IPS-NIHi11 (cell line): ENCODE data around the gene NAXD.
"Not testable (repeated sequence)": the region's sequence is repeated elsewhere in the genome, so short reads cannot be mapped to it uniquely, and the experiment has no call there.

Source experiments
- DNase-seq: peaks from one replicate; pipeline ENCODE4 v3.0.0; 2012; ENCODE audit warnings: mixed read lengths, low spot score

NAXD gene

DNA sequence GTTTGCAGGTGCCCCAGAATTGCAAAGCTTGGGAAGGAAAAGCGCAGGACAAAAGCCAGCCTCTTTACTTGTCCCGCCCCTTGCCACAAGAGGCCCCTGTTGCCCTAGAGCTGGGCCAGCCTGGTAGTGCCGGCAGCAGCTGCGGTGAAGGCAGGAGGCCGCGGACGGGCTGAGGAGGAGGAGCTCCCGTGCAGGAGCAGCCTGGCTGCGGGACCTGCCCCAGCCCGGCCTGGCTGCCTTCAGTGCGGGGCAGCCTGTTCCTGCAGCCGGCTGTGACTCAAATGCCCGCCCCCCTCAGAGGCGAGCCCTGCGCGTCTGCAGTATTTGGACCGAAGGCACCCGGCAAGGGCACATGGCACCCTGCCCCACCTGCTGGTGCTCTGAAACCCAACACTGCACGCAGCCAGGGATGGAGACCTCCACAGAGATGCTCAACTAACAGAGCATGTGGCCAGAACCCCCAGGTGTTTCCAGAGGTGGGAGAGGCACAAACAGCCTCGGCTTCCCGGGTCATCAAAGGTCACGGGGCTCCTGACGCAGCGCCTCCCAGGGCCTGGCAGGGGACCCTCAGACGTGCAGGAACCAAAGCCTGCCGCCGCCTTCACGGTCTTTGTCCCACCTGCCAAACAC lies 29.7 kb downstream of the NAXD start:
- DNase-seq = peak; percentile 91

DNA sequence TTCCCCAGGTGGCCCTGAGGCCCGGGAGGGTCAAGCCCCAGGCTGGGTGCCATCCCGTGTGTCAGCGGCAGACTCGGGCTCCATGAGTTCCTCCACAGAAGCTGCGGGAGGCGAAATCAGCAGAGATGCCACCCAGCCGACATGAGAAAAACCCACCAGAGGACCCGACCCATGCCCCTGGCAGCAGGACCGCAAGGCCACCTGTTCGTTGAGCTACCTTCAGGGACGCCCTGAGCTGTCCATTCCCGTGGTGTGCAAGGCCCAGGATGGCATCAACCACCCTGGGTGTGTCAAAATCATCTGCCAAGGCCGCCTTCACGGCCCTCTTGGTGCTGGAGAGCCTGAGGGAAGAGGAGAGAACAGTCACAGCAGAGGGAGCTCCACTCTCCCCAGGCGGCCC lies 30.4 kb downstream of the NAXD start:
- DNase-seq = no peak

DNA sequence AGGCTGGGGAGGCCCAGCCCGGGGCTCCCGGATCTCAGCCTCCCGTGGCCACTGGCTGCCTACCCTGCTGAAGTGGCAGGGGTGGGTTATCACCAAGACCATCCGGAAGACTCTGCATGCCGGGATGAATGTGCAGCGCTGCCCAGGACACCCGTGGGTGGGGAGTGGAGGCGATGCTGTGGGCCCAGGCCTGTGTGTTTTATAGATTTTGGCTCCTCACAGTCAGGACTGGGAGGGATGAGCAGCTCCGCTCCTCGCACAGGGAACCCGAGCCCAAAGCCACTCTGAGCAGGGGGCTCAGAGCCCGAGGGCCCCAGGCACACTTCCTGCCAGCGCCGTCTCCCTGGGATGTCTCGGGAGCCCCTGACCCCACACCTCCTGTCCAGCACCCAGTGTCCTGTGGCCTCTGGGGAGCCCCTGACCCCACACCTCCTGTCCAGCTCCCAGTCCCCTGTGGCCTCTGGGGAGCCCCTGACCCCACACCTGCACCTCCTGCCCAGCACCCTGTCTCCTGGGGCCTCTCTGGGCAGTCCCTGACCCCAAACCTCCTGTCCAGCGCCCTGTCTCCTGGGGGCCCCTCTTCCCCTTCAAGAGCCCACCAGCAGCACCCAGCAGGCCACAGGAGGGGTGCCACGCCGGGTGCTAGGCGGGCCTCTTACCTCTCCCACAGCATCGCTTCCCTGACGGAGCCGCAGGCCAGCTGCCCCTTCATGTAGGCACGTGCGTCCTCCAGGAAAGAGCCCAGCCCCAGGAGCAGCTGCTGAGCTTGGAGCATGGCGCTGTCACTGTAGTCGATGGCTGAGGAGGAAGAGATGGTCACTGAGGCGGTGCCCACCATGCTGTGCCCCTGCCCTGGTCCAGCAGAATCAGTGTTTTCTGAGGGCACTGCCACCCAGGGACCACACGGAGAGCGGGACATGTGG lies 31.4 kb downstream of the NAXD start:
- DNase-seq = no peak

DNA sequence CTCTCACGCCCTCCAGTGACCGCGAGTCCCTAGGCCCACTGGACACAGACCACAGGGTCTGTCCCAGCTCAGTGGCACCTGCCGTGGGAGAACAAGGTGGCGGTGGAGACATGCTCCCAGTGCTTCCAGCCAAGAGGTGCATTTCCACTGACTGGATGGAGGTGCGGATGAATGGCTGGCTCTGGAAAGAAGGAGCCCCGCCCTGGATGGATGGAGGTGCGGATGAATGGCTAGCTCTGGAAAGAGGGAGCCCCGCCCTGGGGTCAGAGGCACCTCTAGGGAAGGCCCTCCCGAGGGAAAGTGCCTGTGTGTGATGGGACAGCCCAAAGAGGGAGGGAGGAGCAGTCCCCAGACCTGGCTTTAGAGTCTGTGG lies 32.0 kb downstream of the NAXD start:
- DNase-seq = no peak

DNA sequence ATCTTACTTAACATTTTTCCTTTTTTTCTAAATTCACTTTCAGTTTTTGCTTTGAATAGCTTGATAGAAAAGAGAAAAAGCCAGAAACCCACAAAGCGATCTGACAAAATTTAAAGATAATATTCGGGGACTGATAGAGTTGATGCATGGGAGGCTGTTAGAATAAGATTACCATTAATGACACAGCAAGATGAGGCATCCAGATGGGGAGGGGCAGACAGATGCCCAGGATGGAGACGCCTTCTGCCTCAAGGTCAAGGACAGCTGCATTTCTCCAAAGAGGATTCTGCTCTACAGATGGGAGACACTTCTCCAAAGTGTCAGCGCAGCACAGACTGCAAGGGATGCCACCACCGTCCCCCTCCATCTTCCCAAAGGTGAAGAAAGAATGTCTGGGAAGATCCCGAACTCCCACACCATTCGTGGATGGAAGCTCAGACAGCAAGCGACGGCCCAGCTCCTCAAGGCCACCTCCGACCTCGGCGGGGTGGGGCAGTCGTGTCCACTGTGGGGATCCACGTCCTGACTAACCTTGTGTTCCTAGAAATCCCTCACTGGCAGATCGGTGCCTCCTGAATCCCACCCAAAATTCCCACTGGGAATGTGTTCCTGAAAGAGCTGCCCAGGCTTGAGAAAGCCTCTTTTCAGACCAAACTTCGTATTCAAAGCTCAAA lies 32.9 kb downstream of the NAXD start:
- DNase-seq = no peak

DNA sequence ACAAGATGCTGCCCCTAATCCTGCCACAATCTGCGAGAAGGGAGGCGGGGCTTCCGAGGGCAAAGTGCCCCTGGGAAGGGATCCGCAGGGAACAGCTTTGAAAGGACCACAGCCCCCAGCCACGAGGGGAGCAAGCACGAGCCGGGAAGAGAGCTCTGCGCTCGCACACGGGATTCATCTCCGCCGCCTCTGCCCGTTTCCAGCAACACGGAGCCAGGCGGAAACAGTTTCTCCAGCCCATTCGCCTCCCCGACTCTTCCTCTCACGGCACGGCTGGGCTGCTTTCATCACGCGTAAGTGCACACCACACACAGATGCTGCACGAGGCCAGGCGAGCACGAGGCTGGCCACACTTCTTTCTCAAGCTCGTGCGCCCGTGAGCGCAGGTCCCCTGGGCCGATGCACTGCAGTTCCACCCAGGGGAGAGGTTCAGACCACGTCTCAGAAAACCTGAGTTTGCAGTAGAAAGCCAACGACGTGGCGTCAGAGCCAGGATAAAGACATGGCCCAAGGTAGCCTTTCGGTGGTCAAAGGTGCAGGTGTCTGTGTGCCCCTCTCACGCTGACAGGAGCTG lies 33.6 kb downstream of the NAXD start:
- no peak for DNase-seq

DNA sequence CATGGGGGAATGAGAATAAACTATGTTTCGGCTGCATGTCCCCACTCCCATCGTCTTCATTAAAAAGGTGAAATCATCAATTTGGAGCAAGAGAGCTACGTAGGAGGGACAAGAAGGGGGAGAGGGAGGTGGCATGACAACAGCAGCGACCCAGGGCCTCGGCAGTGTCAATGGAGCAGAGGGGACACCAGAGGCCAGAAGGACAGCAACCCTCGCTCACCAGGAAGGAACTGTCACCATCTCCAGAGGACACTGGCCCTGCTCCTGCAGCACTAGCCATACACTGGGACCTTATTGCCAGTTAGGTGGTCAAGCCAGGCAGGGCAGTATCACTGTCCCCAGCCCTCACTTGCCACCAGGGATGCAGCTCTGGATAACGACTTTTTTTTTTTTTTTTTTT lies 34.2 kb downstream of the NAXD start:
- DNase-seq = no peak

DNA sequence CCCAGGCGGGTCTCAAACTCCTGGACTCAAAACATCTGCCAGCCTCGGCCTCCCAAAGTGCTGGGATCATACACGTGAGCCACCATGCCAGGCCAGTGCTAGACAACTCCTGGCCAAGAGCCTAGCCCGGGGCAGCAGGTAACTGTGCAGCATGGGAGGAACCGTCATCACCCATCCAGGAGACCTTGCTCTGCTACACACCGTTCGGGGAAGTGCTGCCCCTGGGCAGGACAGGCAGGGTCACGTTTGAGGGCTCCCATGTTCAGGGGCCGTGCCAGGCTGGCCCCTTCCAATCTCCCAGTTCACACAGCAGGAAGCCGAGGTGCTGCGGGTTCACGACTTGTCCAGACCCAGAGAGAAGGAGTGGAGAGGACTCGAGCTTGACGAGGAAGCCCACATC lies 35.1 kb downstream of the NAXD start:
- no peak for DNase-seq

DNA sequence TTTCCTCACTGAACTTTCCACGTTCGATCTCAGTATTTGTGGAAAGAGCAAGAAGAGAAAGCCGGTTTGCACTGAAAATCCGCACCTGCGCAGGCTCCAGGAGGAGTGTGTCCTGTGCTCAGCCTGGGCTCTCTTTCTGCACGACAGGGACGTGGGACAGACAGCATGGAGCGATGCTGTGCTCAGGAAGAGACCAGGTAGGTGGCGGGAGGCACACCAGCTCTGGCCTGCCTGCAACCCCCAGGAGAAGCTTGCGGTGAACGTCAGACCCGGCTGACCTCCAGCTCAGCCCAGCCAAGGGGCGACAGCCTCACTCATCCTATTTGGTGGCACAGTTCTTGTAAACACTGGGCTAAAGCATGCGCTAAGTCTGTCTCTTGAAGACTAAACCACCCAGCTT lies 35.9 kb downstream of the NAXD start:
- DNase-seq = no peak

DNA sequence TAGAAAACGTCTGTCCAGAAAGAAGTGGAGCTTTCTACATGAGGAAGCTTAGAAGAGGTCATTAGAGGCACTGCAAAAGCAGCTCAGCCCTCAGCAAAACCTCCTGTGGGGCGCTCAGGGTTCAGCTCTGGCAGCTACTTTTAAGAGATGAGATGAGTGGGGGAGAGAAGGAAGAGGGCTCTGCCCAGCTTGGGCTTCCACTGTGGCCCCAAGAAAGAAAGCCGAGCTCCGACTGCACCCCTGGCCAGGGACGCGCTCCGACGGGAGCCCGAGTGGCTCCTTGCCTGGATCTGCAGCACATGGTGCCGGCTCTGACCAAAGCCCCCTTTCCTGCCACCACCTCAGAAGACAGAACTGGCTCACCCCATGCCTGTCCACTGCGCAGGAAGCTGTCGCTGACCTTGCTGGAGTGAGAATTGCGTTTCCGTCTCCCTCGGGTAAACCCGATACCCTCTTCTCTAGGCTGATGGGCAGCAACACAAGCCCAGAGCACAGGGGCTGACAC lies 36.4 kb downstream of the NAXD start:
- no peak for DNase-seq

DNA sequence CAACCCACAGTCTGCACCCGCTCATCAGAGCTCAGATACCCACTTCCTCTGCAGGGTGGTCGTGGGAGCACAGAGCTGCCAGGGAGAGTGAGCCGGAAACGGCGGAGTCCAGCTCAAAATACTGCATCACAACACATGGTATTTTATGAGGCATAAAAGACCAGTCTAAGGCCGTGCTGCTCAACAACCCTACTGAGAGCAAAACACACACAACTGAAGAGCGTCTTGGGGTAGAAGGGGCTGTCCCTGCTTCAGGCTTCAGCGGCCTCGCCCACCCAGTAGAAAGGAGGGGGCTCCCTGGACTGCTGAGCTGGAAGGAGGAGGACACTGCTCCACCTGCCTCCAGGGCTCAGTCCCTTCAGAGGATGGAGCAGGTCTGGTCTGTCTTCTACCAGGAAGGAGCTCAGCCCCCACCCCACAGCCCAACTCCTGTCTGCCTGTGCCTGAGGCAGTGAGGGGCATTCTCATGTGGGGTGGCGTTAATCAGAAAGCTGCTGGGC lies 36.9 kb downstream of the NAXD start:
- no peak for DNase-seq

DNA sequence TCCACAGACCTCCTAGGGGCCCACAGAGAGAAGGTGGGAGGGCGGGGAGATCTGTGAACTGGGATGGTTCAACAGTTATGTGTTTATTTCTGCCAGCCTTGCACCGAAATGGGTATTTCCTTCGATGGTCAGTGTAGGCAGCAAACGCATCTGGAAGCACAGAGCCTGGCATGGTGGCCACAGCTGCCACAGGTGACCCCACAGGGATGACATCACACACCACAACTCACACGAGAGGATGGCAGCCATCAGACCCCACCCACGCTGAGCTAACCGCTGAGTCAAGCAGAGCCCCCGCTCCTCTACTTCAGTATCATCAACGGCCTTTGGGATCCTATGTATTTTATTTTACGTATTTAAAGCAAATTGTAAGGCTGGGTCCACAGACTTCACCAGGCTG lies 37.4 kb downstream of the NAXD start:
- no peak for DNase-seq

DNA sequence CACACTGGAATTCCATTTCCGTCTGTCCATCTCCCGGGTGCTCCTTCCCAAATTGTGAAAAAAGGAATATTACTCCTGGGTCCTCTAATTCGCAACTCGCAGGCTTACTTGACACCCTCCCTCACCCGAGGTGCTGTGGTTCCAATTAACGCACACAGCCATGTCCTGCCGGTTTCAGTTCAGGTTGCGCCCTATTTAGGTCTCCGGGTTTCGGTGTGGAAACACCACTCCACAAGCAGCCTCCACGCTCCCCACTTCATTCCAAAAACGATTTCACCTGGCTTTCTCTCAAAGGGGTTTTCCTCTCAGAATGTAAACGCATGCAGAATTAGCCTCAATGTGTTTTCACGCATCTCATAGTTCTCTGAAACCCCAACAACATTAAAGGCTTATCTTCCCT lies 37.9 kb downstream of the NAXD start:
- no peak for DNase-seq

DNA sequence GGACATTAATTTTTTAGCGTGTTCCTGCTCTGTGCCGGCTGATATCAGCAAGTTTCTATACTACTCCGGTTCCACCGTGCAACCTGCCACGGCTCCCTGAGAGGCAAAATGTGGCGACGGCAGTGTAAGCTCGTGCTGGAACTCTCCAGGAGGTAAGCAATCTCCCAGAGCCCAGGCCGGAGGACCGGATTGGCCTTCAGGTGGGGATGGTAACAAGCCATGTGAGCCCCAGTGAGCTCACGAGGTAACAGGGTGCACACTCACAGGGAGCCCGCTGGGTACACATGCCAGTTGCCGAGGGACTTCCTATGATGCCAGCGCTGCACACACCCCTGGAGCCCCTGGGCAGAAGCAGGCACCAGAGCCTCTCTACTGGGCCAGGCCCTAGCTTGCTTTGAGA lies 38.5 kb downstream of the NAXD start:
- no peak for DNase-seq

DNA sequence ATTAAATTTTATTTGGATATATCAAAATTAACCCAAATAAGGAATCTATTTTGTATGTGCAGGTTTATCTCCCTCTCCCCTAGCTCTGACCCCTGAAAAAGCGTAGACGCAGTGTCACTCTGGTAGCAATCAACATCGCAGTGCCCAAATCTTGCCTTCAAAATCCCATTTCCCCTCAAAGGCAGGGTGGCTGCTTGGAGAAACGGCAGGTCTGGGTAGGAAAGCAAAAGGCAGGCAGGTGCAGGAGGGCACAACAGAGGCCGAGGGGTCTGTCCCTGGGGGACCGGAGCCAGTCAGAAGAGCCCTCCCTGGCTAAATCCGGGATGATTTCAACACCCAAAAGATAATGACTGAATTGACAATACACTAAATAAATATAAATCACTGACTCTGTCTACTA lies 41.9 kb downstream of the NAXD start:
- no peak for DNase-seq

DNA sequence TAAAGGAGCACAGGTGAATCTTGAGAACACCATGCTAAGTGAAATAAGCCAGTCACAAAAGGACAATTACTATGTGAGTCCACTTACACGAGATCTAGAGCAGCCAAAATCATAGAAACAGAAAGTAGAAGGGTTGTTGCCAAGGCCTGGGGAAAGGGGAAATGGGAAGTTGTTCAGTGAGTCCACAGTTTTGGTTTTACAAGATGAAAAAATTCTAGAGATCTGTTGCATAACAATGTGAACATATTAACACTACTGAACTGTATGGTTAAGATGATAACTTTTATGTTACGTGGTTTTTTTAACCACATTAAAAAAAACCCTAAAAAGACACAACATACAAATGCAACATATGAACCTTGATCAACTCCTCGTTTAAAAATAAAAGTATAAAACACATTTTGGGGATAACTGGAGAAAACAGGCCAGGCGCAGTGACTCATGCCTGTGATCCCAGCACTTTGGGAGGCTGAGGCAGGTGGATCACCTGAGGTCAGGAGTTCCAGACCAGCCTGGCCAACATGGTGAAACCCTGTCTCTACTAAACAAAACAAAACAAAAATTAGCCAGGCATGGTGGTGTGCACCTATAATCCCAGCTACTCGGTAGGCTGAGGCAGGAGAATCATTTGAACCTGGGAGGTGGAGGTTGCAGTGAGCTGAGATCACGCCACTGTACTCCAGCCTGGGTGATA lies 43.0 kb downstream of the NAXD start:
- DNase-seq = not testable (repeated sequence)

DNA sequence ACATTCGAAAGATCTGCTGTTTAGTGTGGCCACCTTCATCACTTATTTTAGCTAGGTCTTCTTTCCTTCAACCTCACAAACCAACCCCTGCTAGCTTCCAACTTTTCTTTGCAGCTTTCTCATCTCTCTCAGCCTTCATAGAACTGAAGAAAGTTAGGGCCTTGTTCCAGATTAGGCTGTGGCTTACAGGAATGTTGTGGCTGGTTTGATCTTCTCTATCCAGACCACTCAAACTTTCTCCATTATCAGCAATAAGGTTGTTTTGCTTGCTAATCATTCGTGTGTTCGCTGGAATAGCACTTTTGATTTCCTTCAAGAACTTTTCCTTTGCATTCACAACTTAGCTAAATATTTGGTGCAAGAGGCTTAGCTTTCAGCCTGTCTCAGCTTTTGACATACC lies 45.9 kb downstream of the NAXD start:
- DNase-seq = no peak

DNA sequence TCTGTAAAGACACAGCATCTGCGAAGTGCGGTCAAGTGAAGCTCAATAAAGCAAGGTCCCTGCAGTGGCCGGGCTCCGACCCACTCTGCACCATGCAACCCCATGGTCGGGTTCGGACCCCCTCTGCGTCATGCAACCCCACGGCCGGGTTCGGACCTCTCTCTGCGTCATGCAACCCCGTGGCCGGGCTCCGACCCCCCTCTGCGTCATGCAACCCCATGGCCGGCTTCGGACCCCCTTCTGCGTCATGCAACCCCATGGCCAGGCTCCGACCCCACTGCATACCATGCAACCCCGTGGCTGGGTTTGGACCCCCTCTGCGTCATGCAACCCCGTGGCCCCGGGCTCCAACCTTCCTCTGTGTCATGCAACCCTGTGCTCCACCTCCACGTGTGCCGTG lies 46.7 kb downstream of the NAXD start:
- no peak for DNase-seq

DNA sequence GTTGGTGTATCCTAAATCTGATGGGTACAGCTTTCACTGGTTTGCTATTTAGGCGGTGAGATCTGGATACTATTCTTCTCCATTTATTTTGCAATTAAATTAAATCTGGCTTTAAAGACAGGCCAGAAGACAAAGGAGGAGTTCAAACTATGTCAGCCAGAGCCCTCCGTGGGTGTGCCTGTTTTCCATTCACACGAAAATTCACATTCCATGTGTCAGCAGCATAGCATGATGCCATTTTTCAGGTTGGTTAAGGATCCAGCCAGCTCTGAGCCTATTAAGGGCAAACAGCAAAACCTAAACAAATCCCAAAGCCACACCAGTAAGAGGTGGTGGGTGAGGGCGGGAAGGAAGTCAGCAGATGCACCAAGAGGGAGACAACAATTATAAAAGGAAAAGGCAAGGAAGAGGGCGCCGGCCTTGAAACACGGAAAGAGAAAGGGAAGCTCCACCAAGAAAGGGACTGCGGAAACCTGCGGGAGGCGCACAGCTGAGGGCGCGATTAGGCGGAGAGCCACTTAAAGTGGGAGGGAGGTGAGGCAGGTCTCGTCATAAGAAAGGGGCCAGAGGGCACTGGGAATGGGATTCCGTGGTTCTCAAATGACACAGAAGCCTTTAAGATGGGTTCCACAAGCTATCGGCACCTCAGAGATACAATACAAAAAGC lies 47.6 kb downstream of the NAXD start:
- no peak for DNase-seq

DNA sequence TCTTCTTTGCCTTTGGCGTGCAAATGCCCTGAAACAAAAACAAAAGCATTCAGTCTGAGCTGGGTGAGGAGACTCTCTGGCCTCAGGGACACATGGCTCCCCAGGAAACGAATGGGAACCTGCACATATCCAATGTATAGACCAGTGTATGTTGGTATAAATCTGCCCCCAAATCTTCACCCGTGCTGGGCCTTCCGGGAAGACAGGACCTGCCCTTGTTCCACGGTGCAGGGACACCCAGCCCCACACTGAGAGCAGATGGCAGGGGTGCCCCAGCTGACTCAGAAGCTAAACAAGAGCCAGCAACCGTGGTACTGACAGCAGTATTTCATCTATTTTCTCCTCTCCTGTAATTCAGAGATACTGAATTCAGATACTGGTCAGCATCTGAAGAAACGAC lies 48.1 kb downstream of the NAXD start:
- no peak for DNase-seq

DNA sequence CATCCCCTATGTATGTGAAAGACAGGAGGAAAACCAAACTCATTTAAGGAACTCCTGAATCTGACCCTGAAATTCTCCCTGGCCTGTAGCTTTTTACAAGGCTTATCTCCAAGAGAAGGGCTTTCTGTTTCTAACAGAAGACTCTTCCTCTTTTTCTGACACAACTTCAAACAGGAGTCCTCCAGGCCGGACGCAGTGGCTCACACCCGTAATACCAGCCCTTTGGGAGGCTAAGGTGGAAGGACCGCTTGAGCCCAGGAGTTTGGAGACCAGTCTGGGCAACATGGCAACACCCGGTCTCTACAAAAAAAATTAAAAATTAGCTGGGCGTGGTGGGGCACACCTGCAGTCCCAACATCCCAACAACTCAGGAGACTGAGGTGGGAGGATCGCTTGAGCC lies 48.7 kb downstream of the NAXD start:
- DNase-seq = no peak
